NCI-H1436 (cell line): ENCODE data around the gene ACACA.
A peak's percentile ranks its signal among the peaks of the same experiment; 100 is the strongest.
"Not testable (repeated sequence)": the region's sequence is repeated elsewhere in the genome, so short reads cannot be mapped to it uniquely, and the experiment has no call there.

ENCODE experiments used
- DNase-seq: peaks from one replicate; lab custom pipeline; 2025; lab: John Stamatoyannopoulos, UW

The ACACA gene

GRCh38 chr17:37176723-37177122 lies 229.9 kb downstream of the ACACA start:
- no peak for DNase-seq

GRCh38 chr17:37174205-37174604 lies 232.4 kb downstream of the ACACA start:
- peak; percentile 54 for DNase-seq

- no peak for DNase-seq
Measured at GRCh38 chr17:37170881-37171425, 235.7 kb downstream of the ACACA start.

- DNase-seq: no peak
Measured at GRCh38 chr17:37168731-37169353, 237.8 kb downstream of the ACACA start.

GRCh38 chr17:37167756-37168155 lies 238.9 kb downstream of the ACACA start:
- no peak for DNase-seq

- DNase-seq: no peak
Measured at GRCh38 chr17:37164057-37164456, 242.6 kb downstream of the ACACA start.

- no peak for DNase-seq
Measured at GRCh38 chr17:37162800-37163199, 243.8 kb downstream of the ACACA start.

GRCh38 chr17:37160944-37161343 lies 245.7 kb downstream of the ACACA start:
- no peak for DNase-seq

- no peak for DNase-seq
Measured at GRCh38 chr17:37158290-37158689, 248.3 kb downstream of the ACACA start.

- no peak for DNase-seq
Measured at GRCh38 chr17:37148156-37148555, 258.5 kb downstream of the ACACA start.

- DNase-seq: no peak
Measured at GRCh38 chr17:37147301-37147812, 259.3 kb downstream of the ACACA start.

GRCh38 chr17:37146086-37147064 lies 260.3 kb downstream of the ACACA start:
- no peak for DNase-seq

- DNase-seq: no peak
Measured at GRCh38 chr17:37144075-37144701, 262.4 kb downstream of the ACACA start.

GRCh38 chr17:37143558-37143957 lies 263.1 kb downstream of the ACACA start:
- DNase-seq: not testable (repeated sequence)

GRCh38 chr17:37142294-37142896 lies 264.2 kb downstream of the ACACA start:
- DNase-seq: peak; percentile 76

- DNase-seq: no peak
Measured at GRCh38 chr17:37138571-37139120, 268.0 kb downstream of the ACACA start.

- no peak for DNase-seq
Measured at GRCh38 chr17:37137906-37138514, 268.6 kb downstream of the ACACA start.

- no peak for DNase-seq
Measured at GRCh38 chr17:37137070-37137610, 269.5 kb downstream of the ACACA start.

- DNase-seq: no peak
Measured at GRCh38 chr17:37135576-37135975, 271.1 kb downstream of the ACACA start.

- DNase-seq: peak; percentile 70
Measured at GRCh38 chr17:37134050-37134449, 272.6 kb downstream of the ACACA start.

GRCh38 chr17:37133136-37133535 lies 273.5 kb downstream of the ACACA start:
- DNase-seq: no peak
